ENCODE data around the gene CELF6. TPM values are rescaled to one million over a fixed set of nuclear protein-coding genes. Genes with fewer than 3 reads are reported as not detected.

The CELF6 gene
- total RNA-seq, 2 experiments from 2014 or later, result 2.4 TPM

- no peaks in the 10 kb centered on the region for H3K9me3 Mint-ChIP-seq
- ChIA-PET POLR2A (interaction anchor here (1.0 kb wide), 1 partner anchor 17 kb away, joined by 3 read pairs; the partner anchor contains the start of gene HEXA), CTCF (no interaction called here)
- no peaks in the 10 kb centered on the region for H3K27me3 Mint-ChIP-seq
- TF ChIP-seq, protein P1, sequence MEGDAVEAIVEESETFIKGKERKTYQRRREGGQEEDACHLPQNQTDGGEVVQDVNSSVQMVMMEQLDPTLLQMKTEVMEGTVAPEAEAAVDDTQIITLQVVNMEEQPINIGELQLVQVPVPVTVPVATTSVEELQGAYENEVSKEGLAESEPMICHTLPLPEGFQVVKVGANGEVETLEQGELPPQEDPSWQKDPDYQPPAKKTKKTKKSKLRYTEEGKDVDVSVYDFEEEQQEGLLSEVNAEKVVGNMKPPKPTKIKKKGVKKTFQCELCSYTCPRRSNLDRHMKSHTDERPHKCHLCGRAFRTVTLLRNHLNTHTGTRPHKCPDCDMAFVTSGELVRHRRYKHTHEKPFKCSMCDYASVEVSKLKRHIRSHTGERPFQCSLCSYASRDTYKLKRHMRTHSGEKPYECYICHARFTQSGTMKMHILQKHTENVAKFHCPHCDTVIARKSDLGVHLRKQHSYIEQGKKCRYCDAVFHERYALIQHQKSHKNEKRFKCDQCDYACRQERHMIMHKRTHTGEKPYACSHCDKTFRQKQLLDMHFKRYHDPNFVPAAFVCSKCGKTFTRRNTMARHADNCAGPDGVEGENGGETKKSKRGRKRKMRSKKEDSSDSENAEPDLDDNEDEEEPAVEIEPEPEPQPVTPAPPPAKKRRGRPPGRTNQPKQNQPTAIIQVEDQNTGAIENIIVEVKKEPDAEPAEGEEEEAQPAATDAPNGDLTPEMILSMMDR (IDR thresholded peaks at IDR 0.05), result no peak
- peak overlapping the region; percentile 60 for H3K27ac Mint-ChIP-seq
- no peaks in the 10 kb centered on the region for H3K9me3 ChIP-seq (ENCODE audit: control insufficient read depth in 1 of 2, insufficient read depth in 1 of 2, low read length in 2 of 2)
- DNase-seq, result no peak
- H3K4me3 Mint-ChIP-seq, result no peak overlapping the region
- ATAC-seq (ENCODE audit: poor library complexity), result no peak
- no peak overlapping the region for H3K27ac ChIP-seq (ENCODE audit: low read depth in 1 of 2, low read length in 2 of 2)
- peaks cover 14% of the 10 kb centered on the region for H3K4me1 ChIP-seq (ENCODE audit: insufficient read depth, low read length)
- H3K27me3 ChIP-seq (ENCODE audit: control insufficient read depth in 1 of 2, insufficient read depth in 2 of 2, low read length in 2 of 2), result no peaks in the 10 kb centered on the region
- H3K36me3 ChIP-seq (ENCODE audit: insufficient read depth, low read length), result peaks cover 45% of the 10 kb centered on the region
- peaks cover 24% of the 10 kb centered on the region for H3K4me1 Mint-ChIP-seq (ENCODE audit: low read depth)
- peaks cover 54% of the 10 kb centered on the region for H3K36me3 Mint-ChIP-seq (ENCODE audit: low read depth)
- intact Hi-C loops (cut with DNase I, micrococcal nuclease), result no loop called here
- no peak overlapping the region for H3K4me3 ChIP-seq (ENCODE audit: low read length)
These were observed 38.2 kb upstream of the CELF6 start for GRCh38 chr15:72358121-72358520.

DNA sequence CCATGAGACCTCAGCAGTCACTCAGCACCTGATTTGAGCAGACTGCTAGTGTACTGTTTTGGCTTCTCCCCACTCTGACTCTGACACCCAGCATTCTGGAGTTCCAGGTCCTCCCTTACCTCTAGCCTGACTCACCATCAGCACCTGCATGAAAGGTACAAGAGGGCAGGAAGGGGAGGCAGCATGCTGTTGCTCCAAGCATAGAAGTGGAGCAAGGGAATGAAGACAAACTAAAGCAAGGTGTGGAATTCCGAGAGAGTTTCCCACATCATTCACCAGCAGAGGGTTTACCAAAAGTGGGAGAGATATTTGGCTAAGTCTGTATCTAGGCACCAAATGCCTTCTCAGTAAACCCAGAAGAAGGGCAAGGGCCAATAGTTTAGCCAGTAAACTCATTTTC lies 34.5 kb upstream of the CELF6 start:
- no peaks in the 10 kb centered on the region for H3K27me3 ChIP-seq (ENCODE audit: control insufficient read depth in 1 of 2, insufficient read depth in 2 of 2, low read length in 2 of 2)
- H3K27me3 Mint-ChIP-seq, result no peaks in the 10 kb centered on the region
- no peaks in the 10 kb centered on the region for H3K9me3 ChIP-seq (ENCODE audit: control insufficient read depth in 1 of 2, insufficient read depth in 1 of 2, low read length in 2 of 2)
- no peak overlapping the region for H3K4me3 Mint-ChIP-seq
- H3K27ac Mint-ChIP-seq, result no peak overlapping the region
- TF ChIP-seq, protein P1 (IDR thresholded peaks at IDR 0.05), result no peak
- H3K36me3 Mint-ChIP-seq (ENCODE audit: low read depth), result peaks cover 89% of the 10 kb centered on the region
- H3K9me3 Mint-ChIP-seq, result no peaks in the 10 kb centered on the region
- intact Hi-C loops (cut with DNase I, micrococcal nuclease), result no loop called here
- peaks cover 14% of the 10 kb centered on the region for H3K4me1 ChIP-seq (ENCODE audit: insufficient read depth, low read length)
- ATAC-seq (ENCODE audit: poor library complexity) (no peak), DNase-seq (no peak)
- POLR2A ChIA-PET, result interaction anchor here (2.5 kb wide), 1 partner anchor 21 kb away, joined by 7 read pairs; the partner anchor contains the start of gene HEXA
- peaks cover 24% of the 10 kb centered on the region for H3K4me1 Mint-ChIP-seq (ENCODE audit: low read depth)
- H3K27ac ChIP-seq (ENCODE audit: low read depth in 1 of 2, low read length in 2 of 2), result no peak overlapping the region
- no peak overlapping the region for H3K4me3 ChIP-seq (ENCODE audit: low read length)
- H3K36me3 ChIP-seq (ENCODE audit: insufficient read depth, low read length), result peaks cover 75% of the 10 kb centered on the region
- CTCF ChIA-PET, result no interaction called here

DNA sequence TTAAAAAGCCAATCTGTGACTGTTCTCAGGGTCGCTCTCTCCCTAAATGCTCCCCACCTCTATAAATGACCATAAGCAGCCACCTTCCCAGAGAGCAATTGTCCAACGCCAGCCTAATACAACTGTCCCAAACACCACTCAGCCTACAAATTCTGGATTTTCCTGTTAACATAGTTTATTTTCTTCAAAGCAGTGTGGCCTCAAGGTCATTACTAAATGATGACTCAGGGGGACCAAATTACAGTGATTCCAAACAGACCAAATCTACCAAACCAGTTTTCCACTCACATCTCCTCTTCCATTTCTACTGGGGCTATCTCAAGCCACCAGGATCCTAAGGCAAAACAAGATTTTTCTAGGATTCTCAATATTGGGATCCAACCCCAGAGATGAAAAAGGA lies 33.3 kb upstream of the CELF6 start:
- Histone ChIP-seq H3K27ac (ENCODE audit: low read depth in 1 of 2, low read length in 2 of 2) (no peak overlapping the region), H3K27me3 (ENCODE audit: control insufficient read depth in 1 of 2, insufficient read depth in 2 of 2, low read length in 2 of 2) (no peaks in the 10 kb centered on the region), H3K4me1 (ENCODE audit: insufficient read depth, low read length) (peaks cover 3% of the 10 kb centered on the region), H3K4me3 (ENCODE audit: low read length) (no peak overlapping the region), H3K36me3 (ENCODE audit: insufficient read depth, low read length) (peaks cover 86% of the 10 kb centered on the region), H3K9me3 (ENCODE audit: control insufficient read depth in 1 of 2, insufficient read depth in 1 of 2, low read length in 2 of 2) (no peaks in the 10 kb centered on the region)
- ChIA-PET CTCF (no interaction called here), POLR2A (no interaction called here)
- Mint-ChIP-seq H3K9me3 (no peaks in the 10 kb centered on the region), H3K27me3 (no peaks in the 10 kb centered on the region), H3K36me3 (ENCODE audit: low read depth) (peaks cover 97% of the 10 kb centered on the region), H3K27ac (no peak overlapping the region), H3K4me3 (no peak overlapping the region), H3K4me1 (ENCODE audit: low read depth) (peaks cover 13% of the 10 kb centered on the region)
- DNase-seq (no peak), ATAC-seq (ENCODE audit: poor library complexity) (no peak)
- TF ChIP-seq, protein P1 (IDR thresholded peaks at IDR 0.05), result no peak
- intact Hi-C loops (cut with DNase I, micrococcal nuclease), result no loop called here

All from CD4-positive, alpha-beta T cell (primary cell).